ENCODE data around the gene TNNI3. TPM values are rescaled to one million over a fixed set of nuclear protein-coding genes. Genes with fewer than 3 reads are reported as not detected.
A peak's percentile ranks its signal among the peaks of the same experiment; 100 is the strongest.

Gene TNNI3
- total RNA-seq, 2 experiments from 2014 or later: not detected

- Mint-ChIP-seq H3K9me3 (peaks cover 11% of the 10 kb centered on the region), H3K27me3 (peaks cover 33% of the 10 kb centered on the region), H3K4me1 (peaks cover 21% of the 10 kb centered on the region), H3K4me3 (no peak overlapping the region), H3K36me3 (ENCODE audit: low read depth) (no peaks in the 10 kb centered on the region), H3K27ac (peak overlapping the region; percentile 69)
- POLR2A ChIA-PET: no interaction called here
- no peak for DNase-seq
- CTCF ChIA-PET: interaction anchor here (2.1 kb wide), 1 partner anchor 8 kb away, joined by 12 read pairs; no protein-coding TSS in a partner anchor
These were observed 5.5 kb downstream of the TNNI3 start for GRCh38 chr19:55152017-55152416.

GRCh38 chr19:55149078-55150003, 8.2 kb downstream of the TNNI3 start, which contains the start of gene TNNT1:
TSS of gene TNNT1 (minus strand) at chr19:55149206. CDS start at chr19:55147157, 2,049 bp downstream.
- Mint-ChIP-seq H3K27ac (no peak within 1 kb of the TSS), H3K36me3 (ENCODE audit: low read depth) (no peaks in the 10 kb centered on the region), H3K4me3 (no peak within 1 kb of the TSS), H3K27me3 (peaks cover 38% of the 10 kb centered on the region), H3K9me3 (peaks cover 9% of the 10 kb centered on the region), H3K4me1 (peaks cover 21% of the 10 kb centered on the region)
- ChIA-PET CTCF (no interaction called here), POLR2A (no interaction called here)
- no peak for DNase-seq

- CTCF ChIA-PET: interaction anchor here (1.1 kb wide), 1 partner anchor 87 kb away, joined by 3 read pairs; no protein-coding TSS in a partner anchor
- no peak overlapping the region for H3K4me3 Mint-ChIP-seq
- H3K27ac Mint-ChIP-seq: no peak overlapping the region
- no peak for DNase-seq
- H3K36me3 Mint-ChIP-seq (ENCODE audit: low read depth): no peaks in the 10 kb centered on the region
- peaks cover 46% of the 10 kb centered on the region for H3K27me3 Mint-ChIP-seq
- peaks cover 7% of the 10 kb centered on the region for H3K9me3 Mint-ChIP-seq
- H3K4me1 Mint-ChIP-seq: peaks cover 13% of the 10 kb centered on the region
- POLR2A ChIA-PET: no interaction called here
These were observed 9.8 kb downstream of the TNNI3 start for GRCh38 chr19:55147545-55148251.

- ChIA-PET POLR2A (no interaction called here), CTCF (interaction anchor here (0.5 to 1.1 kb wide), 4 partner anchors 13 to 357 kb away, joined by 3 to 6 read pairs (median 4); no protein-coding TSS in a partner anchor)
- peaks cover 49% of the 10 kb centered on the region for H3K27me3 Mint-ChIP-seq
- peaks cover 6% of the 10 kb centered on the region for H3K4me1 Mint-ChIP-seq
- no peaks in the 10 kb centered on the region for H3K36me3 Mint-ChIP-seq (ENCODE audit: low read depth)
- DNase-seq: no peak
- H3K9me3 Mint-ChIP-seq: peaks cover under 1% of the 10 kb centered on the region
- no peak overlapping the region for H3K27ac Mint-ChIP-seq
- H3K4me3 Mint-ChIP-seq: no peak overlapping the region
These were observed 10.7 kb downstream of the TNNI3 start for GRCh38 chr19:55146705-55147273.

GRCh38 chr19:55146078-55146704, 11.3 kb downstream of the TNNI3 start:
- peak; percentile 38 for DNase-seq
- POLR2A ChIA-PET: no interaction called here
- CTCF ChIA-PET: interaction anchor here (0.5 to 0.8 kb wide), 3 partner anchors 14 to 358 kb away, joined by 4 to 6 read pairs (median 5); no protein-coding TSS in a partner anchor
- no peaks in the 10 kb centered on the region for H3K36me3 Mint-ChIP-seq (ENCODE audit: low read depth)
- peaks cover 7% of the 10 kb centered on the region for H3K4me1 Mint-ChIP-seq
- H3K9me3 Mint-ChIP-seq: no peaks in the 10 kb centered on the region
- H3K27ac Mint-ChIP-seq: no peak overlapping the region
- H3K27me3 Mint-ChIP-seq: peaks cover 49% of the 10 kb centered on the region
- no peak overlapping the region for H3K4me3 Mint-ChIP-seq

- H3K27me3 Mint-ChIP-seq: peaks cover 45% of the 10 kb centered on the region
These were observed 12.3 kb downstream of the TNNI3 start for GRCh38 chr19:55145232-55145631.

GRCh38 chr19:55141696-55142095, 15.8 kb downstream of the TNNI3 start:
- Mint-ChIP-seq H3K36me3 (ENCODE audit: low read depth) (no peaks in the 10 kb centered on the region), H3K27me3 (peaks cover 25% of the 10 kb centered on the region), H3K9me3 (no peaks in the 10 kb centered on the region), H3K27ac (no peak overlapping the region), H3K4me3 (no peak overlapping the region), H3K4me1 (peaks cover 9% of the 10 kb centered on the region)
- POLR2A ChIA-PET: no interaction called here
- no peak for DNase-seq
- CTCF ChIA-PET: interaction anchor here (0.6 to 3.9 kb wide), 22 partner anchors 9 to 490 kb away, joined by 3 to 31 read pairs (median 4); partner anchors contain the start of genes PPP1R12C, TMEM238 and UBE2S

More at GRCh38 chr19:55145232-55145631, 12.3 kb downstream of the TNNI3 start:
- no peak for DNase-seq
- Mint-ChIP-seq H3K9me3 (no peaks in the 10 kb centered on the region), H3K4me1 (peaks cover 9% of the 10 kb centered on the region), H3K27ac (no peak overlapping the region), H3K4me3 (no peak overlapping the region), H3K36me3 (ENCODE audit: low read depth) (no peaks in the 10 kb centered on the region)
- ChIA-PET POLR2A (no interaction called here), CTCF (interaction anchor here (2.3 kb wide), 1 partner anchor 359 kb away, joined by 6 read pairs; no protein-coding TSS in a partner anchor)

- Mint-ChIP-seq H3K4me1 (peaks cover 3% of the 10 kb centered on the region), H3K27me3 (peaks cover 9% of the 10 kb centered on the region)
These were observed 19.6 kb downstream of the TNNI3 start for GRCh38 chr19:55137915-55138314.

GRCh38 chr19:55136399-55137102, 21.0 kb downstream of the TNNI3 start:
- Mint-ChIP-seq H3K4me3 (no peak overlapping the region), H3K36me3 (ENCODE audit: low read depth) (no peaks in the 10 kb centered on the region), H3K9me3 (no peaks in the 10 kb centered on the region), H3K27me3 (peaks cover 12% of the 10 kb centered on the region), H3K4me1 (peaks cover 3% of the 10 kb centered on the region), H3K27ac (no peak overlapping the region)
- no peak for DNase-seq
- CTCF ChIA-PET: interaction anchor here (0.5 to 1.9 kb wide), 5 partner anchors 24 to 1138 kb away, joined by 3 to 6 read pairs (median 4); no protein-coding TSS in a partner anchor
- POLR2A ChIA-PET: no interaction called here

More at GRCh38 chr19:55137915-55138314, 19.6 kb downstream of the TNNI3 start:
- Mint-ChIP-seq H3K36me3 (ENCODE audit: low read depth) (no peaks in the 10 kb centered on the region), H3K27ac (no peak overlapping the region), H3K4me3 (no peak overlapping the region), H3K9me3 (no peaks in the 10 kb centered on the region)
- ChIA-PET CTCF (interaction anchor here (0.6 to 0.7 kb wide), 2 partner anchors 142 to 266 kb away, joined by 3 read pairs; partner anchors contain the start of gene HSPBP1), POLR2A (no interaction called here)
- DNase-seq: no peak

- no peak for DNase-seq
- POLR2A ChIA-PET: no interaction called here
- no peaks in the 10 kb centered on the region for H3K36me3 Mint-ChIP-seq (ENCODE audit: low read depth)
- no peak overlapping the region for H3K27ac Mint-ChIP-seq
- H3K4me1 Mint-ChIP-seq: no peaks in the 10 kb centered on the region
- H3K4me3 Mint-ChIP-seq: no peak overlapping the region
- CTCF ChIA-PET: interaction anchor here (1.9 kb wide), 1 partner anchor 46 kb away, joined by 6 read pairs; no protein-coding TSS in a partner anchor
- no peaks in the 10 kb centered on the region for H3K9me3 Mint-ChIP-seq
- H3K27me3 Mint-ChIP-seq: peaks cover 20% of the 10 kb centered on the region
These were observed 22.8 kb downstream of the TNNI3 start for GRCh38 chr19:55134736-55135135.

GRCh38 chr19:55133639-55134444, 23.7 kb downstream of the TNNI3 start:
- no peak overlapping the region for H3K4me3 Mint-ChIP-seq
- ChIA-PET POLR2A (no interaction called here), CTCF (interaction anchor here (0.9 kb wide), 1 partner anchor 46 kb away, joined by 3 read pairs; no protein-coding TSS in a partner anchor)
- H3K4me1 Mint-ChIP-seq: no peaks in the 10 kb centered on the region
- no peak overlapping the region for H3K27ac Mint-ChIP-seq
- H3K36me3 Mint-ChIP-seq (ENCODE audit: low read depth): no peaks in the 10 kb centered on the region
- no peak for DNase-seq
- peaks cover 20% of the 10 kb centered on the region for H3K27me3 Mint-ChIP-seq
- no peaks in the 10 kb centered on the region for H3K9me3 Mint-ChIP-seq
